ENCODE results near the gene NPEPL1.

The NPEPL1 gene

DNA sequence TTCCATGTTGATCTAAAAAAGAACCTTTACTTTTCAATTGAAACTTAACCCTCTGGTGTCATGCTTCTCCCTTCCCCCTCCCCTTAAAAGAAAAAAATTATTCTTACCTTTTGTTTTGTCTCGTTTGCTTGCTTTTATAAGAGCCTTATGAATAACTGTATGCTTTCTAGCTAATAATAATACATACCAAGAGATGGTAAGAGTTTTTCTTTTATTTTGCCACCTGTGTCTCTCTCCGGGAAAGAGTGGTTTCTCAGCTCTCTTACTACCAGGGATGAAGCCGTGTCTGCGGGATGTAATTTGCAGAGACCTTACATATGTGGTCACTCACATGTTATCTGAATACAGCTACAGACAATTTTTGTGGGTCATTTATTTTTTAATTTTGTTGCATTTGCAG lies 33.8 kb upstream of the NPEPL1 start:
- no peak for FAIRE-seq

DNA sequence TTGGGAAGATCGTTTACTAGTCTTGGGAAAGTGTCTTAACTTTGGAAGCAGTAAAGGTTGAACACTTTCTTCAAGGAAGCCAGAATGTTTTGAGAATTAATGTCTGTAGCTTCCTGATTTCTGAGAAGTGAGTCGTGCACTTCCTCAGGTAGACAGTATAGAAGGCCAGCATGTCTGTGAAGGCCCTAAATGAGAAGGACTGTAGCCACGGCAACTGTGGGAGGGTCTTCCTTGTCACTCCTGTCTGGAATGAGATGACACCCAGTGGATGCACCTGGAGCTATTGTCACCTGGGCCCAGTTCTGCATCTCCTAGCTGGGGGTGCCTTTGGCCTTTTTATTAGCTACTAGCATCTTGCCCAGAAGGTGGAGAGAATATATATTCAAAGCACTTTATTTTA lies 32.8 kb upstream of the NPEPL1 start:
- FAIRE-seq, result no peak

DNA sequence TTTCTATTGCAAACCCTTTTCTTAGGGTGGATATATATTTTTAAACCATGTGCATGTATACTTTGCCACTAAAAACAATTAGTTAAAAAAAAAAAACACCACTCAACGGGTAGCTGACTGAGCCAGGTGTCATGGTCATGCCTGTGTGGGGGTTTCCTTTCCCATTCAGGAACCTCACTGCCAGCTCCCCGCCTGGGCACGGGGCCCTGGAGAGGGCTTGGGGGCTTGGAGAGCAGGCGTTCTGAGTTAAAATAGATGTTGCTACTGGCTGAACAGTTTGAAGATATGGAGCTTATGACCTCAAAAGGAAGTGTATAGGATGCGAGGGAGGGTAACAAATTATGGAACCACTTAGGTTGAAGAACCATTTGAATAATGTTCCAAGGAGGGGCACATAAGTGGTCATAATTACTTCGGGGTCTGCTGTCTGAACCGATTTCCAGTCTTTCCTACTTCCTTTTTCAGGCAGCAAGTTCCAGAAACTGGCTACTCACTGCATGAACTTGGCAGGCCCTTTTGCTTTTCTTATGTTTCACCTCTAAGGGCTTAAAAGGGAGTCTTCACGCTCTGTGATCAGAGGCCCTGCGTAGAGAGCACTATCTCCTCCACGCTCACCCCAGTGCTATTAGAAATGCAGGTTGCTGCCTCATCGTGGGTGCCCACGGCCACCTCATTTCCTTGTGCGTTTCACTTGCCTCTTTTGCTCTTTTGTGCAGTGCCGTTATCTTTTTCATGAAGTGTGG lies 31.6 kb upstream of the NPEPL1 start:
- no peak for FAIRE-seq

DNA sequence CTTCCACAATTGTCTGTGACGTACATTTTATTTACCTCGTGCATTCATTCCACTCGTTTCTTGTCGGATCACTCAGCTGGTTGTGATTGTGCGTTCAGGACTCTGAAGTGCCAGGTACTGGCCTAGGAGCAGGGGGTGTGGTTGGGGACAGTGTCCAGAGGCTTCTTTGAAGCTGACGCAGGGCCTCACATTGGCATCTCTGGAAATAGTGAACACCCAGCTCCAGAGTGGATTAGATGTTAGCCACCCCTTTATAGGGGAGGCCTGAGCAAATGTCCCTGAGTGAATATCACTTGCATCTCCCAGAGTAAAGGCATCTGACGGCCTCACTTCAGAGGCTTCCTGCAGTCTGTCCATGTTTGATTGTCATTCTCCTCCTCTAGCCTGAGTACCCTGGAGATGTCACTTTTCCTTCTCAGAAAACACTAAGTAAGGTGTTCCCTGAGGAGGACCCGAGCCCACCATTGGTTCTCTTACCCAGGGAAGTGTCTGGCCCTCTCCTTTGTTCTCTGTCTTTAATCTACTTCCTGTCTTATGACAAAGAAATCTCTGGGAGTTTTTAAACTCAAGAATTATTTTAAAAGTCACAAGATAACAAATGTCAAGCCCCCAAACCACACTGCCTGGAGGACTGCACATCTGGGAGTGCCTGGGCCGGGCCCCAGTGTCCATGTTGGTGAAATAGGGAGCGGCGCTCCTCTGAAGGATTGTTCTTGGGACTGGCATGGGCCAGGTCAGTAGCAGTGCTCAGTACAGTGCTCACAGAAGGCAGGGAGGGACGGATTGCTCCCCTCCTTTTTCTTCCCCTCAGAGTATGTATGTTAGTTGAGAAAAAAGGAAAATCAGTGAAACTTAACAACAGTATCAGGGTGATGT lies 30.8 kb upstream of the NPEPL1 start:
- no peak for FAIRE-seq

DNA sequence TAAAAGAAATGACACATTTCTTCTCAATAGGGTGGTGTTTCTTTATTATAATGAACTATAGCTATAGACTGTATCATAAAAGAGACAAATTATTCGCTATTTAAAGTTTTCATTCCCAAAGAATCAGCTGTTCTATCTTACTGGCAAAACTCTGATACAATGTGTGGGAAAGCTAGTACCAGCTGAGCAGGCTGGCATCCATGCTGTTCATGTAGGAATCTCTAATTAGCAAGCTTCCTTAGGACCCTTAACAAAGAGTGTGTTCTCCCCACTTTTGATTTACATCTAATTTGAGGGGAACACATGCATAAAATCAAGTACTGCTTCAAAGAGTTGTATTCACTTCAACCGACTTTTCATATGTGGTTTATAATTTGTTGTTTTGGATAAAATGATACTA lies 28.3 kb upstream of the NPEPL1 start:
- no peak for FAIRE-seq

DNA sequence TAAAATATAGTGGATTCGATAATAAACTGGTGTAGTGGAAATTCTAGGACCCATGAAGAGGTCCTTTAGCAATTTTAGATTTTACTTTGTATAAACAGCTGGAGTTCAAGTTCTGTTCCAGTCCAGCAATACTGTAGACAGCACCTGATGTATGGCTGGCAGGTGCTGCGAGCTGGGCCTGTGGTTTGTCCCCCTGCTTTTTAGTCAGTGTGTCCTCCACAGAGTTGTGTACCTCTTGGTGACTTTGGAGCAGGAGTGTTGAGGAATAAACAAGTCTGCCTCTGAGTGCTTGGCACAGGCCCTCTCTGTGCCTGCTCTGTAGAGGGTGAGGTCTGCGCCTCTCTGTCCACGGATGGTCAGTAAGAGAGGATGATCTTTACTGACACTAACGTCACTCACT lies 27.7 kb upstream of the NPEPL1 start:
- no peak for FAIRE-seq

DNA sequence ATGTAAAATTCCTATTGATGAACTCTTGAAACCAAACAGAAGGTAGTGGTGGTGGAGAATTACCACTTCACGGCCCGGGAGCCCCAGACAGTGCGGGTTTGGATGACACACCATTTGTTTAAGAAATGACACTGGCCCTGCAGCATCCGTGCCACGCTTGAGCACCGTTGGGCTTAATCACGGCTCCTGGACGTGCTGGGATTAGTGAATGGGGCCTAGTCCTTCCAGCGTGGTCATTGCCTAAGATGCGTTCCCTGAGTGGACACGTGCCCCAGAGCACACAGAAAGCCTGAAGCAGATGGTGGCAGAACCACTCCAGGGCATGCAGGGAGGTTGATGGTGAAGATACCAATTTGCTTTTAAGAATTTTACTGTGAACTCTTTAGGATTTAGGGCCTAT lies 27.0 kb upstream of the NPEPL1 start:
- FAIRE-seq, result no peak

DNA sequence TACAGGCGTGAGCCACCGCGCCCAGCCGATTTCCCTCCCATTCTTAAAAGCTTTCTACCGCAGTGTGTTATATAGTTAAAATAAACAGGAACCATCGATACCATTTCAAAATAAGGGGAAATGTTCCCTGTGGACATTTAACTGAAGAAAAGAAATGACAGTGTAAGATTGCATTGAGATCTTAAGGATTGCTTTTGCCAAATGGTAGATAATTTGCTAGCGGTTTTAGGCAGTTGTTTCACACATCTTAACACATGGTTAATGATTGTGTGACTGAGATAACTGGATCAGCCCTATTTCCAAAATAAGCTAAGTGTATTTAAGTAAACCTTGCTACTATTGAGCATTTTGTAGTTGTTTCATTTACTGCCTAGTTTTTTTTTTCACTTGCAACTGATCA lies 25.9 kb upstream of the NPEPL1 start:
- no peak for FAIRE-seq

DNA sequence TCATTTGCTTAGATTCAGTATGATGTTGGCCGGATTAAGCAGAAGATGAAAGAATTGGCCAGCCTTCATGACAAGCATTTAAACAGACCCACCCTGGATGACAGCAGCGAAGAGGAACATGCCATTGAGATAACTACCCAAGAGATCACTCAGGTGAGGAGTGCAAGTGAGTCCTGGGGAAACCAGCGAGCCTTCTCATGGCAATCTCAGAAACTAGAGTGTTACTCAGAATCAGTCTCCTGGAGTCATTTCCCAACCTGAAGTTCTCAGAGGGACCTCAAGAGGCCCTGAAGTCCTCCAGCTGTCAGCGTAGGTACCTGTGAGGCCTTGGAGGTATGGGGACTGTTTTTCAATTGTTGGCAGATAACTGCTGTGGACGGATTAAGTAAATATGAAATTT lies 24.6 kb upstream of the NPEPL1 start:
- FAIRE-seq, result no peak

DNA sequence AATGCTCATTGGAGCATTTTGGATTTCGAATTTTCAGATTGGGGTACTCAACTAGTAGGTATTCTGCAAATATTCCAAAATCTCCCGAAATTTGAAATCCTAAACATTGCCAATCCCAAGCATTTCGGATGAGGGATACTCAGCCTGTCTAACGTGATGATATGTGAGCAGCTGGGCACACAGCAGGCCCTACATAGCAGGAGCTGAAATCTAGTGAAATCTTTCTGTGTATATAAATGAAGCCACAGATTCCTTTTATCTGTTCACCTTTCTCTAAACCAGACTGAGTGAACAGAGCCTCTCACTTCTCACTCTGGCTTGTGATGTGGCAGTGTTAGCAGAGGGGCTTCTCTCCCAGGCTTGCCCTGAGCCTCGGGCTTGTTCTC lies 23.7 kb upstream of the NPEPL1 start:
- no peak for FAIRE-seq

DNA sequence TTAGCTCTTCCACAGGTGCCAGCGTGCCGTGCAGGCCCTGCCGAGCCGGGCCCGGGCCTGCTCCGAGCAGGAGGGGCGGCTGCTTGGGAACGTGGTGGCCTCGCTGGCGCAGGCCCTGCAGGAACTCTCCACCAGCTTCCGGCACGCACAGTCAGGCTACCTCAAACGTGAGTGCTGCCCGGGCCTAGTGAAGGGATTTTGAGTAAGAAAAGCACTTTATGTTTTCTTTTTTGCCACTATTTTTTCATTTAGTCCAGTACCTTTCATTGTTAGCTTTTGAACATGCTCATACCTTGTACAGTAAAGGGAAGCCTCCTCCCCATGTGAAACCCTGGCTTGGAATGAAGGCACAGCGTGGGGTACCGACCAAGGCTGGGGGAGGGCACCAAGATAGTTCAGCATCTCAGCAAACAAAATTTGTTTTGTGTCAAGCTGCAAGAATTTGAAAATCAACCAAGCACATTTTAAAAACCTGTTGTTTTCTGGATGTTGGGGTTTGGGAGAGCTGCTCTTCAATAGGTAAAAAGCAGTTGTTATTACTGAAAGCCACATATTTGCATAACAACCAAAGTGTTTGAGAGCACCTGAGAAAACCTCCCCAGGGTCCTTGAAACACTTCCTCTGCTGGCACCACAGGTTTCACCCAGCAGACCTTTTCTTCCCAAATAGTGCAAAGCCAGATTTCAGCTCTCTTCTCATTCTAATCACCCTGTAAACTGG lies 23.2 kb upstream of the NPEPL1 start:
- no peak for FAIRE-seq

DNA sequence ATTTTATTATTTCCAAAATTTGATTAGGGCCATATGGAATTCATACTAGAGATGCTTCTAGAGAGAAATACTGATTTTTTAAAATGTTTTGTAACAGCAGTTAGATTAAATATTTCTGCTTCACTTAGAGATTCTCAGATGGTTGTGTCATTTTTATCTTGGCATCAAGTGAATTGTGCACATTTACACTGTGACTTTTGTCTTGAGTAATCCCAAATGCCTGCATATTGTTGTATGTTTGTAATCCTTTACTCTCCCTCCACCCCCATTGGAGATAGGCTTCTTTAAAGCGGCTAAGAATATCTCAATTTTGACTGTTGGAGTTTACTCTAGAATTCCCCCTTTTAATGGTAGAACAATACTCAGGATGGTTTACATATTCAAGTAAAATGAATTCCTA lies 22.5 kb upstream of the NPEPL1 start:
- no peak for FAIRE-seq

DNA sequence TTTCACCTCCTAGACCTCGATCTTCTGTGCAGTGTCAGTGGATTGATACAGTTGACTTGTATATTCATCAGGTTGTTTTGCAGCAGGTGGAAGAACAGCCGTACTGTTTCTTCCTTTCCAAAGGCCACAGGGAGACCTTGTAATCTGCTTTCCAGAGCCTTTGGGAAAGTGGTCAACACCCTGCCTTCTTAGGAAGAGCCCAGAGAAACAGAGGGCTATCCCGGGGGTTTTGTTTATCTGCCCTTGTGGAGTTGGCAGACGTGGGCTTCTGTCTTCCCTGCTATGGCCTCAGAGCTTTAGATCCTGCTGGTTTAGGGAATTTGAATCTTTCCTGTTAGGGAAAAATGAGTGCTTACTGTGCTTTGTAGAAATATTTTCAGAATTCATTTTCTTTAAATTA lies 21.9 kb upstream of the NPEPL1 start:
- FAIRE-seq, result no peak

DNA sequence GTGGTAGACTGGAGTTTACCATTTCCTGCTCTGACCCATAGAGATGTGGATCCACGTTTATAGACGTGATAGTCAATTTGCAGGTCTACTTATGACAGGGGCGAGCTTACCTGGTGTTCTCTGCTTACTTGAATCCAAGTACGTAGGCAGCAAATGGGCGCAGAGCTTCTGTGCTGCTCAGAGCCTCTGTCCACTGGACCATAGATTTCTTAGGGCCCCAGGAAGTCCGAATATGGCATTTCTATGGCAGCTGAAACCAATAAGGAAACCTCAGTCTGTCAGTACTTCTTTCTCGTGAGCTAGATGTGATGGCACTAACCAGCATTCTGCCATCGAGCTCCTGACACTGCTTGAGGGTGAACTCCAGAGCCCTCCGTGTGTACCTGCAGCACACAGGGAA lies 19.5 kb upstream of the NPEPL1 start:
- no peak for FAIRE-seq

DNA sequence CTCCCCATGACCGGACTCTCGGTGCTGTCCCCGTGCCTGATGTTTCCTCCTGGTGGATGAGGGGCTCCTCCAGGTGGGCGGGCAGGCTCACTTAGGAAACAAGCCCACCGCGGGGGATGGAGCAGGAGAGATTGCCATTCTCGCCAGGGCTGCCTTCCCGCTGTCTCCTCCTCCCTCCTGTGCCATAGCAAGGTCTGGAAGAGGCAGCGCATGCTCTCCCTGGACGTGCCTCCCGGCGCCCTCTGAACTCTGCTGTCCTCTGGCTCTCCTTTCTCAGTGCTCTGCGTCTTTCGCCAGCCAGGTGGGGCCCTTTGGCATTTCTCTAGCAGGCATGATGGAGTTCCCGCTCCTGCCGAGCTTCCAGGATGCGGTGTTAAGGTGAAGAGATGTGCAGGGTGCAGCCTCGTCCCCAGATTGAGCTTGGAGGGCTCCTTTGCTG lies 17.4 kb upstream of the NPEPL1 start:
- FAIRE-seq, result no peak

DNA sequence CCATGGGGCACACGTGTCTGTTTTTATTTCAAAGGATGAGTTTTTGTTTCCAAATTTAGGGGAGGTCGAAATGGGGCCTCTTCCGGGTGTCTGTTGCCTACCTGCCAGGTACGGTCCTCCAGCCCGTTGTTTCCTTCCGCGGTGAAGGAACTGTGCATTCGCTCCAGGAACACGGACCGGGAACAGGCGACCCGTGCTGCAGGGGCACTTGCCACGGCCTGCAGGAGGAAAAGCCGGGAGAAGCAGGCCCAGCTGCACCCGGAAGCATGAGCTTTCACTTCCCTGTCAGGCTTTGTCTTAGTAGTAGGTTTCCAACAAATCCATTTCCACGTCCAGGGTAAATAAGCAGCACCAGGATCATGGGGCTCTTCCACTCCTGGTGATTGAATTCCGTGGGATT lies 17.0 kb upstream of the NPEPL1 start:
- no peak for FAIRE-seq

DNA sequence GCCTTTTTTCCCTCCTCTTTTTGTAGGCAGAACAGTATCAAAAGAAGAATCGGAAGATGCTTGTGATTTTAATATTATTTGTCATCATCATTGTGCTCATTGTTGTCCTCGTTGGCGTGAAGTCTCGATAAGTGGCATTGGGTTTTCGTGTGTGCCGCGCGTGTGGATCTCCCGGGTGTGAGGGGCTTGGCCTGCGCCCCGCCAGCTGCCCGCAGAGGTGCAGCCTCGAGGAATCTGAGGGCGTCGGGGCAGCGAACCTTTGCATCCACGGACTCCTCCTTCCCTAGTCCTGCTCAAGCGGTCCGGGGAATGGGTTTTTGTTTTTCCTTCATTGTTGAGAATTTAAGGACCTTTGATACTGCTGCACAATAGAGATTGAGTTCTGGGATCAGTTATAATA lies 16.4 kb upstream of the NPEPL1 start:
- no peak for FAIRE-seq

DNA sequence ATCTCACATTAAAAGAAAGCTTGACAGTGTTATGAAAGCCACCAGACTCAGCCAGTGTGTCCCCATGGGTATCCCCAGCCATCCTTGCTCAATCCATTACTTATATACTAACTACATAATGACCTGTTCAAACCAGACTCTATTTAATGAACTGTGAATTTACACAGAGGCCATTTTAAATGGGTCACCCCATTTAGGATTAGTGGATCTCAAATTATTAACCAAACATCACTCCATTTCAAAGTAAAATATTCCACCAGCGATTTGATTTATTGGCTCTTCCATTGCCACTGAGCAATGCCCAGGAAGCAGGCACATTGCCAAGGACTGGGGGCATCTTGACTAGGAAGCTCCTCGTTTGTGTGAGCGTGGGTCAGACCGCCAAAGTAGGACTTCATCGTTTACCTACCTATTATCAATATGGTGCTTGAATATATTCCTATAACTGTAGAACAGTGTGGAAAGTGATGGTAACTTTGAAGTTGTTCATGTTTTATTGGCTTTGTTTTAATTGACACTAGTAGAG lies 15.5 kb upstream of the NPEPL1 start:
- peak; percentile 17 for FAIRE-seq

DNA sequence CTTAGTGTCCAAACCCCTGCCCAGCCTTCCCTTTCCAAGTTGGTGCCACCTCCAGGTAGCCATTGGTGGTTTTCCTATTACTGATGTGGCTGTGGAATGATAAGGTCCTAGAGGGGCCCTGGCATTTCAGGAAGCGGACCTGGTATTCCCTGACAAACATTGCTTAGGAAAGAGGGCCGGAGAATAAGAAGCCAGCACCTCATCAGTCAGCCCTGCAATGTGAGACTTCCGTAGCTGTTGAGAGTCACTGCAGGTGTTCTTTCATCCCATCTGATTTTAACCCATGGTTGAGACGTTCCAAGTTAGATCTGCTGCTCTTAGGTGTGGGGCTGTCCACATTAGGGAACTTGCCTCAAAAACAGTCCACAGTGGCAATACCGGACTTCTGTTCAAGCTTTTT lies 14.8 kb upstream of the NPEPL1 start:
- no peak for FAIRE-seq

DNA sequence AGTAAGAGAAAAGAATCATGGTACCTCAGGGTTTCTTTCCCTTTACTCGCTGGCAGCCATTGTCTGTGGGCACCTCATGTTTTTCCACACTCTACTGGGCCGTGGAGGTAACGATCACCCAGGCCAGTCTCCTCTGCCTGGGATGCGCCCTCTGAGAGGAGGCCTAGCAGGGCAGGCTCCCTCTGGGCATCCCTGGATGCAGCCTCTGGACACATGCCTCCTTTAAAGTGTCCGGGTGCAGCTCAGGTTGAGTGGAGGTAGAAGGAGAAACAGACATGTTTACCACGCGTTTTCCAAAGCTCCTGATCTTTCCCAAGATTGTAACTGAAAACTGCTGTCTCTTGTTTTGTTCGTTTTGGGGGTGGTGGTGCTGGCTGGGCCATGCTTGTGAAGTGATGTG lies 13.8 kb upstream of the NPEPL1 start:
- no peak for FAIRE-seq

DNA sequence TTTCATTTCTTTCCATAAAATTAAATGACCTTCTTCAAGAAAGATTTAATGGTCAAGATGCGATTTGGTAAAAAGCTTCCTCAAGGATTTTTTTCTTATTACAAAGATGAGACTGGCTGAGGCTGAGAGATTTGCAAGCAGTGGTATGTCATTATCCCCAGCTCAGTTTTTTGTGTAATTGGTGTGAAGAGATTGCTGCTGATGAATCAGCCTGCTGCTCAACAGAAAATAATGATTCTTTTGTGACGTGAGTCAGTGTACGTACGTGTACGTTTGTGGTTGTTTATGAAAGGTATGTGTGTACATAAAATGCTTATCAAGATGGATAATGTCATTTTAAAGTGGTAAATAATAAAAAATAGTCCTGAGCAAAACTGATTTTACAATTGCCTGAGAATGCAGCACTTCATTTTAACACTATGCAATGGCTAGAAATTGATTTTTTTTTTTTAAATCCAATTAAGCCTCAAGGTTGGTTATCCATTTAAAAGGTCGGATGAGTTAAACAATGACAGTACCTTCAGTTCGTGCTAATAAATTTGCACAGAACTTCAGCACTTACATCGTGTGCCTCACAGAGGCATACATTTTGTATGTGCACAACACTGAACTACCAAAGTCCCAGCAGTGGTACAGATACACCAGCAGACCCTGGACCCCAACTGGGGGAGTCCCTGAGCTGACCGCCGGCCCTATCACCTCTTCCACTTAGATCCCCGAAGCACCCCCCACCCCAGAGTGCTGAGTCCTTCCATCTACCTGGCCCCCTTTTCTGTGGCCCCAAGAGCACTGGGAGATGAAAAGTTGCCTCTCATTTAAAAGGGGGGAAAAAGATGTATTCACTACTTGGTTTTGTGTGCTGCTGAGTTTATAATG lies 9.7 kb upstream of the NPEPL1 start:
- no peak for FAIRE-seq

DNA sequence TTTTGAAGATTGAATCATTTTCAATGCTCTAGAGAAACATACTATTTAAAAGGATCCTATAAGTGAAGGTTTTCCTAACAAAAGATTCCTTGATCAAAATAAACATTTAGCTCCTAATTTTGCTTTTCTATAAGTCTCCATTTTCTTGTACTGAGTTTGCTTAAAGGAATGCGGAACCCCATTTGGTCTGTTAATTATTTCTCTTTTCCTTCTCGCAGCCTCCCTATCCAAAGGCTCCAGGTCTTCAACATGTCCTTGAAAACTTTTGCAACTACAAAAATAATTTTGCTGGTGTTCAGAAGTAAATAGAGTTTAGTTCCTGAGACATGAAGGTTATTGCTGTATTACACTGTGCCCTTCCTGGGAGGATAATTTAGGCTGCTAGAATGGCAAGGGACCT lies 8.3 kb upstream of the NPEPL1 start:
- FAIRE-seq, result no peak

DNA sequence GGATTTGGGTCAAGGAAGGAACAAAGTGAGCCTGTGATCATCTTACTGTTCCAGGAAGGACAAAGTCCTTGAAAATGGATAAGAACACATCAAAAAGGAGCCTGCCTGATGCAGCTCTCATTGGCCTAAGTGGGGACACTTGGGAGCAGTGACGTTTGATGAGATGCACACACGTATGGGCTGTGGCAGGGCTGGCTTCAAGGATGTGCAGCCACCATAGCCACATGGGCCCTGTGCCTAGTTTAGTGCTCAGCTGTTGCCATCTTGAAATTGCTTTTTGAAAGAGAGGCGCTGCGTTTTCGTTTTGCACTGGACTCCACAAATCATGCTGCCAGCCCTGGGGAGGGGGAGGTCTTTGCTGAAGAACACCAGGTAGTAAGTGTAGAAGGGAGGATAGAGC lies 6.6 kb upstream of the NPEPL1 start:
- no peak for FAIRE-seq

Data from islet of Langerhans (tissue), 1 donor.